NCI-H2227 (cell line): Measurements from ENCODE around the gene CCDC70.

Experiments used
- DNase-seq: peaks from one replicate; lab custom pipeline; 2025; ENCODE audit not compliant: unreplicated experiment; lab: John Stamatoyannopoulos, UW

Gene CCDC70

GRCh38 chr13:51856998-51857397, 4.8 kb upstream of the CCDC70 start:
- DNase-seq, result no peak

GRCh38 chr13:51858433-51859247, 3.1 kb upstream of the CCDC70 start:
- DNase-seq, result no peak

GRCh38 chr13:51862957-51863356, 1.2 kb downstream of the CCDC70 start:
- no peak for DNase-seq

GRCh38 chr13:51865838-51866237, 4.1 kb downstream of the CCDC70 start:
- DNase-seq, result no peak

GRCh38 chr13:51867062-51867461, 5.3 kb downstream of the CCDC70 start:
- no peak for DNase-seq

GRCh38 chr13:51869916-51870315, 8.1 kb downstream of the CCDC70 start:
- no peak for DNase-seq

- DNase-seq, result no peak
Measured at GRCh38 chr13:51870616-51871015, 8.8 kb downstream of the CCDC70 start.

- DNase-seq, result no peak
Measured at GRCh38 chr13:51873117-51873798, 11.5 kb downstream of the CCDC70 start.

GRCh38 chr13:51873837-51874236, 12.1 kb downstream of the CCDC70 start:
- DNase-seq, result no peak

- DNase-seq, result peak; percentile 38
Measured at GRCh38 chr13:51874651-51875050, 12.9 kb downstream of the CCDC70 start.

GRCh38 chr13:51879133-51879532, 17.4 kb downstream of the CCDC70 start:
- no peak for DNase-seq

- DNase-seq, result no peak
Measured at GRCh38 chr13:51881296-51881695, 19.5 kb downstream of the CCDC70 start.

- no peak for DNase-seq
Measured at GRCh38 chr13:51882570-51883225, 20.9 kb downstream of the CCDC70 start.

- DNase-seq, result no peak
Measured at GRCh38 chr13:51883226-51883600, 21.4 kb downstream of the CCDC70 start.

- no peak for DNase-seq
Measured at GRCh38 chr13:51885651-51886050, 23.9 kb downstream of the CCDC70 start.

GRCh38 chr13:51887468-51887867, 25.7 kb downstream of the CCDC70 start:
- DNase-seq, result no peak

- no peak for DNase-seq
Measured at GRCh38 chr13:51892657-51893056, 30.9 kb downstream of the CCDC70 start.

- DNase-seq, result no peak
Measured at GRCh38 chr13:51894239-51894638, 32.5 kb downstream of the CCDC70 start.

GRCh38 chr13:51895906-51896888, 34.4 kb downstream of the CCDC70 start:
- peak; percentile 24 for DNase-seq

GRCh38 chr13:51900471-51900870, 38.7 kb downstream of the CCDC70 start:
- DNase-seq, result no peak

- no peak for DNase-seq
Measured at GRCh38 chr13:51902776-51903175, 41.0 kb downstream of the CCDC70 start.
